GM12875 (cell line): ENCODE measurements around the gene WDR19.
"Not testable (repeated sequence)": the region's sequence is repeated elsewhere in the genome, so short reads cannot be mapped to it uniquely, and the experiment has no call there.

Source experiments
- H3K4me3 ChIP-seq: one replicate; pipeline ENCODE4 v1.5.1; 2011; ENCODE audit warnings: low read depth, low read length, control low read depth
- TF ChIP-seq, protein P1 (sequence below): IDR thresholded peaks from 2 replicates; pipeline ENCODE4 v1.5.1; 2011; ENCODE audit warnings: low read depth, mild to moderate bottlenecking, control low read depth, inconsistent platforms, low read length, moderate library complexity, borderline replicate concordance; ENCODE audit not compliant: insufficient read depth

Gene WDR19

GRCh38 chr4:39166177-39166576 lies 16.2 kb upstream of the WDR19 start:
- no peak overlapping the region for H3K4me3 ChIP-seq
- TF ChIP-seq, protein P1, sequence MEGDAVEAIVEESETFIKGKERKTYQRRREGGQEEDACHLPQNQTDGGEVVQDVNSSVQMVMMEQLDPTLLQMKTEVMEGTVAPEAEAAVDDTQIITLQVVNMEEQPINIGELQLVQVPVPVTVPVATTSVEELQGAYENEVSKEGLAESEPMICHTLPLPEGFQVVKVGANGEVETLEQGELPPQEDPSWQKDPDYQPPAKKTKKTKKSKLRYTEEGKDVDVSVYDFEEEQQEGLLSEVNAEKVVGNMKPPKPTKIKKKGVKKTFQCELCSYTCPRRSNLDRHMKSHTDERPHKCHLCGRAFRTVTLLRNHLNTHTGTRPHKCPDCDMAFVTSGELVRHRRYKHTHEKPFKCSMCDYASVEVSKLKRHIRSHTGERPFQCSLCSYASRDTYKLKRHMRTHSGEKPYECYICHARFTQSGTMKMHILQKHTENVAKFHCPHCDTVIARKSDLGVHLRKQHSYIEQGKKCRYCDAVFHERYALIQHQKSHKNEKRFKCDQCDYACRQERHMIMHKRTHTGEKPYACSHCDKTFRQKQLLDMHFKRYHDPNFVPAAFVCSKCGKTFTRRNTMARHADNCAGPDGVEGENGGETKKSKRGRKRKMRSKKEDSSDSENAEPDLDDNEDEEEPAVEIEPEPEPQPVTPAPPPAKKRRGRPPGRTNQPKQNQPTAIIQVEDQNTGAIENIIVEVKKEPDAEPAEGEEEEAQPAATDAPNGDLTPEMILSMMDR: no peak

DNA sequence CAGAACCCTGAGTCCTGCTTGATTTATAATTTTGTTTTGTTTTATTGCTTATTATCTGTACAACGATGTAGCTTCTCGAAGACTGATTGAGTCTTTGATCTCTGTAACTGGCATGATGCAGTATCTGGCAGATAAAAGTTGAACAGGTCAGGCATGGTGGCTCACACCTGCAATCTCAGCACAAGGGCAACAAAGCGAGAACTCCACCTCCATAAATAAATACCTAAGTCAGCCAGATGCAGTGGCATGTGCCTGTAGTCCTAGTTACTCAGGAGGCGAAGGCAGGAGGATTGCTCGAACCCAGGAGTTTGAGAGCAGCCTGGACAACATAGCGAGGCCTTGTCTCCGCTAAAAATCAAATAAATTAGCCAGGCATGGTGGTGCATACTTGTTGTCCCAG lies 15.7 kb upstream of the WDR19 start:
- TF ChIP-seq, protein P1: no peak
- no peak overlapping the region for H3K4me3 ChIP-seq

DNA sequence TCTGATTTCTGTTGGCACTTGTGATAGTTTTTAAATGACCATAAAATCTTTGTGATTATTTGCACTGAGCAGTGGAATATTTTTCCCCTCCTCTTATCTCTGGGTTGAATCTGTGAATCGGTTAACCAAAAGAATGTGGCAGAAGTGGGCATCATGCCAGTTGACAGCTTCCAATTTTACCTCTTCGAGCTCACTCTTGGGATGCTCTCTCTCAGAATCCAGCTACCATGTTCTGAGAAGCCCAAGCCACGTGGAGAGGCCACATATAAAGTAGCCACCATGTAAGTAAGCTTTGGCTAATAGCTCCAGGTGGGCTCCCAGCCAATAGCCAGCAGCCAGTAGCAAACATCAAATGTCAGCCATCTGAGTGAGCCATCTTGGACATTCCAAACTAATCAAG lies 12.9 kb upstream of the WDR19 start:
- TF ChIP-seq, protein P1: no peak
- H3K4me3 ChIP-seq: no peak overlapping the region

DNA sequence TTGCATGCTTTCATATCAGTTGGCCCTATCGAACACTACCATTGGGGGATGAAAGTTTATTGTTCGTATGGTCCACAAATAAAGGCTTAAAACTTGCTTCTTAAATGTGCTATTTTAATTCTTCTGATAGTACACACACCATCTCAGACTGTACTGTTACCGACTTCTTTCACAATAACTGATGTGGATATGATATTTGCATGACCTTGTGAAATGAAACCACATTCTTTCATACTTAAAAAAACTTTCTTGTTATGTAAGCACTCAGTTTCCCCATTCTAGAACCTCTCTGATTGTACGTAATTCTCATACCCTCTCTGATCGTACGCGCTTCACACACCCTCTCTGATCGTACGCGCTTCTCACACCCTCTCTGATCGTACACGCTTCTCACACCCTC lies 12.0 kb upstream of the WDR19 start:
- TF ChIP-seq, protein P1: no peak
- no peak overlapping the region for H3K4me3 ChIP-seq

GRCh38 chr4:39178706-39179105 lies 3.6 kb upstream of the WDR19 start:
- no peak overlapping the region for H3K4me3 ChIP-seq
- TF ChIP-seq, protein P1: no peak

- H3K4me3 ChIP-seq: no peak overlapping the region
- TF ChIP-seq, protein P1: no peak
Observed at GRCh38 chr4:39179681-39180080, 2.6 kb upstream of the WDR19 start.

GRCh38 chr4:39180629-39181028 lies 1.7 kb upstream of the WDR19 start:
- H3K4me3 ChIP-seq: not testable (repeated sequence)

DNA sequence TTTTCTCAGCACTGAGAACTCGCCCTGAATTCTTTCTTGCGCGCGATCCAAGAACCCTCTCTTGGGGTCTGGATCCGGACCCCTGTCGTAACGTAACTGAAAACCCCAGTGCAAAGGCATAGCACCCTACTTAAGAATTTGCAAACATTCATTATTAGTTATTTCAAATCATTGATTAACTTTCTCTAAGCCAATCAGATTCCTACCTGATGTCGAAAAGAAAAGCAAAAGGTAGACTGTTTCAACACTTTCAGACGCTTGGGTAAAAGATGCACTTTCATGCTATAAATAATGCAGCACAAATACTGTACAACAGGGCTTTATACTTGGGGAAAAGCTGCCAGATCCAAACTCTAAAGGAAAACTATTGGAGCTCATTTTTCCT lies 817 bp upstream of the WDR19 start:
- TF ChIP-seq, protein P1: no peak
- H3K4me3 ChIP-seq: peak overlapping the region; percentile 44
